Activated CD8-positive, alpha-beta T cell treated with anti-CD3 and anti-CD28 coated beads for 36 hours (primary cell): ENCODE data around the gene NLE1. TPM values are rescaled to one million over a fixed set of nuclear protein-coding genes. Genes with fewer than 3 reads are reported as not detected.

Experiments
- ATAC-seq: fragments of 200-7000 bp; cut with Tn5 transposase; one replicate; pipeline ENCODE4 v1.10.0; 2021; ENCODE audit warnings: mild to moderate bottlenecking, moderate library complexity
- CTCF ChIA-PET: fragments of 350-600 bp; sonication (Branson Sonifier 250); formaldehyde crosslinking; loops from one replicate; lab custom pipeline; 2021; ENCODE audit warnings: antibody characterized with exemption; lab: Charles Lee
- POLR2A ChIA-PET: fragments of 350-600 bp; sonication (Branson Sonifier 250); formaldehyde crosslinking; loops from one replicate; lab custom pipeline; 2021; ENCODE audit warnings: antibody characterized with exemption; lab: Charles Lee
- DNase-seq: peaks from one replicate; pipeline ENCODE4 v3.0.0-alpha.2; 2020
- H3K27ac Mint-ChIP-seq: one replicate; pipeline ENCODE4 v1.8.0; 2021; ENCODE audit warnings: mild to moderate bottlenecking, mixed read lengths
- H3K27me3 Mint-ChIP-seq: one replicate; pipeline ENCODE4 v1.8.0; 2021; ENCODE audit warnings: mixed read lengths
- H3K36me3 Mint-ChIP-seq: one replicate; pipeline ENCODE4 v1.8.0; 2021; ENCODE audit warnings: low read depth, mixed read lengths
- H3K4me1 Mint-ChIP-seq: one replicate; pipeline ENCODE4 v1.8.0; 2021; ENCODE audit warnings: low read depth, mixed read lengths
- H3K4me3 Mint-ChIP-seq: one replicate; pipeline ENCODE4 v1.8.0; 2021; ENCODE audit warnings: mild to moderate bottlenecking, moderate library complexity, mixed read lengths
- H3K9me3 Mint-ChIP-seq: one replicate; pipeline ENCODE4 v1.8.0; 2021; ENCODE audit warnings: mixed read lengths
- CTCF ChIP-seq: fragments of 200-600 bp; IDR thresholded peaks from one replicate; pipeline ENCODE4 v1.8.0; 2022; ENCODE audit warnings: antibody characterized with exemption, mild to moderate bottlenecking
- intact Hi-C: fragments of 100-400 bp; cut with micrococcal nuclease; formaldehyde crosslinking; loops from one replicate; pipeline ENCODE4 v1.10.0; 2022
- total RNA-seq, 2 experiments: library from RNA; stranded (reverse); gene quantifications; one replicate each; pipeline ENCODE4 v1.2.3, GENCODE V29; 2021

Gene NLE1
- total RNA-seq, 2 experiments from 2014 or later, result 49.1 to 49.8 TPM

- DNase-seq, result no peak
- Mint-ChIP-seq H3K4me3 (no peak overlapping the region), H3K27me3 (no peaks in the 10 kb centered on the region), H3K4me1 (peaks cover 9% of the 10 kb centered on the region), H3K27ac (no peak overlapping the region), H3K9me3 (no peaks in the 10 kb centered on the region), H3K36me3 (peaks cover 43% of the 10 kb centered on the region)
- ChIA-PET CTCF (interaction anchor here (1.0 to 2.2 kb wide), 3 partner anchors 9 to 33 kb away, joined by 3 to 12 read pairs (median 3); partner anchors contain the start of gene RAD51D), POLR2A (interaction anchor here (0.8 kb wide), 1 partner anchor 9 kb away, joined by 3 read pairs; no protein-coding TSS in a partner anchor)
- intact Hi-C loops, result loop anchor here (5.0 kb wide), 1 partner anchor 104 kb away; no protein-coding TSS in a partner anchor
- TF ChIP-seq CTCF, result no peak
- no peak for ATAC-seq
Observed at GRCh38 chr17:35101725-35102124, 40.4 kb downstream of the NLE1 start.

GRCh38 chr17:35101036-35101435 is 41.1 kb downstream of the NLE1 start:
- Mint-ChIP-seq H3K36me3 (peaks cover 36% of the 10 kb centered on the region), H3K27me3 (no peaks in the 10 kb centered on the region), H3K27ac (no peak overlapping the region), H3K4me3 (no peak overlapping the region), H3K9me3 (no peaks in the 10 kb centered on the region), H3K4me1 (peaks cover 9% of the 10 kb centered on the region)
- intact Hi-C loops, result loop anchor here (5.0 kb wide), 1 partner anchor 104 kb away; no protein-coding TSS in a partner anchor
- CTCF ChIA-PET, result interaction anchor here (1.4 to 2.2 kb wide), 2 partner anchors 8 to 18 kb away, joined by 3 to 12 read pairs; partner anchors contain the start of gene RAD51D
- no peak for DNase-seq
- ATAC-seq, result no peak
- TF ChIP-seq CTCF, result no peak
- POLR2A ChIA-PET, result interaction anchor here (0.8 kb wide), 1 partner anchor 8 kb away, joined by 3 read pairs; no protein-coding TSS in a partner anchor

- Mint-ChIP-seq H3K36me3 (peaks cover 26% of the 10 kb centered on the region), H3K9me3 (no peaks in the 10 kb centered on the region)
Observed at GRCh38 chr17:35099908-35100307, 42.2 kb downstream of the NLE1 start.

GRCh38 chr17:35097776-35098175 is 44.3 kb downstream of the NLE1 start:
- no peak for DNase-seq
- Mint-ChIP-seq H3K9me3 (no peaks in the 10 kb centered on the region), H3K27ac (no peak overlapping the region), H3K4me3 (no peak overlapping the region), H3K4me1 (peaks cover 9% of the 10 kb centered on the region), H3K36me3 (peaks cover 20% of the 10 kb centered on the region), H3K27me3 (no peaks in the 10 kb centered on the region)
- ChIA-PET POLR2A (interaction anchor here (0.6 to 0.7 kb wide), 3 partner anchors 28 to 473 kb away, joined by 3 read pairs; no protein-coding TSS in a partner anchor), CTCF (interaction anchor here (1.0 to 1.8 kb wide), 2 partner anchors 8 to 22 kb away, joined by 3 to 7 read pairs; no protein-coding TSS in a partner anchor)
- intact Hi-C loops, result no loop called here
- no peak for ATAC-seq
- TF ChIP-seq CTCF, result no peak

More at GRCh38 chr17:35099908-35100307, 42.2 kb downstream of the NLE1 start:
- TF ChIP-seq CTCF, result no peak
- DNase-seq (no peak), ATAC-seq (no peak)
- peaks cover 9% of the 10 kb centered on the region for H3K4me1 Mint-ChIP-seq
- intact Hi-C loops, result loop anchor here (5.0 kb wide), 1 partner anchor 103 kb away; no protein-coding TSS in a partner anchor
- no peak overlapping the region for H3K4me3 Mint-ChIP-seq
- CTCF ChIA-PET, result interaction anchor here (1.4 kb wide), 1 partner anchor 10 kb away, joined by 4 read pairs; no protein-coding TSS in a partner anchor
- H3K27me3 Mint-ChIP-seq, result no peaks in the 10 kb centered on the region
- POLR2A ChIA-PET, result no interaction called here
- no peak overlapping the region for H3K27ac Mint-ChIP-seq

- ChIA-PET CTCF (interaction anchor here (1.7 to 4.4 kb wide), 3 partner anchors 24 to 105 kb away, joined by 3 to 23 read pairs (median 7); partner anchors contain the start of gene RAD51D), POLR2A (interaction anchor here (1.2 to 1.9 kb wide), 2 partner anchors 11 to 24 kb away, joined by 4 to 7 read pairs; partner anchors contain the start of gene RAD51D)
- H3K4me3 Mint-ChIP-seq, result no peak overlapping the region
- no peak for ATAC-seq
- TF ChIP-seq CTCF, result no peak
- intact Hi-C loops, result no loop called here
- no peaks in the 10 kb centered on the region for H3K9me3 Mint-ChIP-seq
- H3K4me1 Mint-ChIP-seq, result peaks cover 9% of the 10 kb centered on the region
- DNase-seq, result no peak
- H3K27me3 Mint-ChIP-seq, result no peaks in the 10 kb centered on the region
- peaks cover 16% of the 10 kb centered on the region for H3K36me3 Mint-ChIP-seq
- no peak overlapping the region for H3K27ac Mint-ChIP-seq
Observed at GRCh38 chr17:35095741-35096140, 46.4 kb downstream of the NLE1 start.
